HEK293 (cell line): ENCODE results near the gene MTCP1.

ENCODE experiments used
- CTCF ChIA-PET: fragments of 350-600 bp; formaldehyde crosslinking; extraction: SDS; loops from one replicate; lab custom pipeline; 2021; ENCODE audit warnings: antibody characterized with exemption; lab: Yijun Ruan, JAX
- POLR2A ChIA-PET: fragments of 300-600 bp; formaldehyde crosslinking; extraction: SDS; loops from one replicate; lab custom pipeline; 2020; ENCODE audit warnings: antibody characterized with exemption, inconsistent platforms; lab: Yijun Ruan, JAX
- H3K27ac ChIP-seq: fragments of 200-500 bp; sonication (Bioruptor generic); 2 replicates; pipeline ENCODE4 v1.5.1; 2014; ENCODE audit warnings: low read depth, low read length, control low read depth, inconsistent platforms; ENCODE audit errors: extremely low read depth
- H3K36me3 ChIP-seq, 2 experiments: fragments of 200-500 bp in 1 of 2; sonication (Bioruptor generic) in 1 of 2; 1 replicate in 1 of 2; 2 replicates in 1 of 2; pipeline ENCODE4 v1.5.1; 2014 to 2017; ENCODE audit warnings: inconsistent platforms in 2 of 2, low read length in 2 of 2; ENCODE audit not compliant: control insufficient read depth in 2 of 2, insufficient read depth in 1 of 2
- H3K4me1 ChIP-seq: fragments of 200-500 bp; sonication (Bioruptor generic); 2 replicates; pipeline ENCODE4 v1.5.1; 2014; ENCODE audit warnings: mild to moderate bottlenecking, low read length, inconsistent platforms; ENCODE audit not compliant: control insufficient read depth, insufficient read depth
- H3K4me3 ChIP-seq: 2 replicates; pipeline ENCODE4 v1.5.1; 2011; ENCODE audit warnings: low read depth, mild to moderate bottlenecking, control low read depth, low read length, moderate library complexity
- H3K9me3 ChIP-seq: fragments of 200-500 bp; sonication (Bioruptor generic); 2 replicates; pipeline ENCODE4 v1.5.1; 2014; ENCODE audit warnings: low read depth, low read length, inconsistent platforms; ENCODE audit not compliant: control insufficient read depth, insufficient read depth
- GLI4 ChIP-seq: fragments of 450-650 bp; formaldehyde crosslinking; IDR thresholded peaks from 2 replicates; pipeline ENCODE4 v1.5.1; 2016; ENCODE audit warnings: missing biosample characterization, missing genetic modification characterization
- KLF16 ChIP-seq: fragments of 450-650 bp; formaldehyde crosslinking; IDR thresholded peaks from 2 replicates; pipeline ENCODE4 v1.5.1; 2017; ENCODE audit warnings: missing biosample characterization, missing genetic modification characterization
- KLF17 ChIP-seq: fragments of 450-650 bp; formaldehyde crosslinking; IDR thresholded peaks from 2 replicates; pipeline ENCODE4 v1.5.1; 2016; ENCODE audit warnings: missing biosample characterization, missing genetic modification characterization
- KLF9 ChIP-seq: fragments of 450-650 bp; formaldehyde crosslinking; IDR thresholded peaks from 2 replicates; pipeline ENCODE4 v1.5.1; 2016; ENCODE audit warnings: missing biosample characterization, missing genetic modification characterization, low read depth
- OSR2 ChIP-seq: fragments of 450-650 bp; formaldehyde crosslinking; IDR thresholded peaks from 2 replicates; pipeline ENCODE4 v1.5.1; 2016; ENCODE audit warnings: missing biosample characterization, missing genetic modification characterization
- PRDM10 ChIP-seq: fragments of 450-650 bp; formaldehyde crosslinking; IDR thresholded peaks from 2 replicates; pipeline ENCODE4 v1.5.1; 2016; ENCODE audit warnings: missing biosample characterization, missing genetic modification characterization
- ZBTB10 ChIP-seq: fragments of 450-650 bp; formaldehyde crosslinking; IDR thresholded peaks from 2 replicates; pipeline ENCODE4 v1.5.1; 2016; ENCODE audit warnings: missing biosample characterization, missing genetic modification characterization
- ZBTB11 ChIP-seq: fragments of 450-650 bp; formaldehyde crosslinking; conservative IDR thresholded peaks from 2 replicates; pipeline ENCODE4 v1.5.1; 2016; ENCODE audit warnings: low read depth, missing biosample characterization, missing genetic modification characterization
- ZFP41 ChIP-seq: fragments of 450-650 bp; formaldehyde crosslinking; IDR thresholded peaks from 2 replicates; pipeline ENCODE4 v1.5.1; 2016; ENCODE audit warnings: missing biosample characterization, missing genetic modification characterization, borderline replicate concordance
- ZNF174 ChIP-seq: fragments of 450-650 bp; formaldehyde crosslinking; IDR thresholded peaks from 2 replicates; pipeline ENCODE4 v1.5.0; 2017; ENCODE audit warnings: missing biosample characterization, mild to moderate bottlenecking, missing genetic modification characterization
- ZNF341 ChIP-seq: fragments of 450-650 bp; formaldehyde crosslinking; IDR thresholded peaks from 2 replicates; pipeline ENCODE4; 2016; ENCODE audit warnings: low read depth, missing biosample characterization, missing genetic modification characterization
- ZNF423 ChIP-seq: fragments of 450-650 bp; formaldehyde crosslinking; IDR thresholded peaks from 2 replicates; pipeline ENCODE4 v1.5.1; 2016; ENCODE audit warnings: missing biosample characterization, missing genetic modification characterization
- ZNF521 ChIP-seq: fragments of 450-650 bp; formaldehyde crosslinking; IDR thresholded peaks from 2 replicates; pipeline ENCODE4 v1.5.1; 2017; ENCODE audit warnings: missing biosample characterization, mild to moderate bottlenecking, missing genetic modification characterization
- ZNF621 ChIP-seq: fragments of 450-650 bp; formaldehyde crosslinking; IDR thresholded peaks from 2 replicates; pipeline ENCODE4 v1.5.1; 2017; ENCODE audit warnings: missing biosample characterization, missing genetic modification characterization
- ZNF658 ChIP-seq: fragments of 450-650 bp; formaldehyde crosslinking; IDR thresholded peaks from 2 replicates; pipeline ENCODE4; 2016; ENCODE audit warnings: missing biosample characterization, missing genetic modification characterization
- ZNF768 ChIP-seq: fragments of 450-650 bp; formaldehyde crosslinking; IDR thresholded peaks from 2 replicates; pipeline ENCODE4 v1.5.1; 2018; ENCODE audit warnings: missing biosample characterization, mild to moderate bottlenecking, missing genetic modification characterization
- ZNF776 ChIP-seq: fragments of 450-650 bp; formaldehyde crosslinking; IDR thresholded peaks from 2 replicates; pipeline ENCODE4 v1.5.0; 2017; ENCODE audit warnings: missing biosample characterization, missing genetic modification characterization, borderline replicate concordance
- ZNF837 ChIP-seq: fragments of 450-650 bp; formaldehyde crosslinking; IDR thresholded peaks from 2 replicates; pipeline ENCODE4 v1.5.1; 2016; ENCODE audit warnings: missing biosample characterization, missing genetic modification characterization
- ZSCAN4 ChIP-seq: fragments of 450-650 bp; formaldehyde crosslinking; IDR thresholded peaks from 2 replicates; pipeline ENCODE4 v1.5.1; 2017; ENCODE audit warnings: missing biosample characterization, missing genetic modification characterization

MTCP1 gene

GRCh38 chrX:155053656-155054055 lies 17.3 kb downstream of the MTCP1 start:
- Histone ChIP-seq H3K4me1 (no peaks in the 10 kb centered on the region), H3K4me3 (no peak overlapping the region), H3K9me3 (no peaks in the 10 kb centered on the region), H3K27ac (no peak overlapping the region), H3K36me3 (peaks cover 0 to 18% of the 10 kb centered on the region in 2 experiments; a peak in 2 of 3 replicates)
- POLR2A ChIA-PET, result no interaction called here
- CTCF ChIA-PET, result interaction anchor here (0.5 to 1.0 kb wide), 2 partner anchors 135 to 209 kb away, joined by 3 to 4 read pairs; no protein-coding TSS in a partner anchor
- no peak for TF ChIP-seq ZBTB10 (tag by site-specific recombination)
- TF ChIP-seq GLI4 (tag by site-specific recombination), result no peak
- no peak for TF ChIP-seq ZNF621 (tag by site-specific recombination)
- no peak for TF ChIP-seq ZNF521 (tag by site-specific recombination)
- no peak for TF ChIP-seq ZNF423
- no peak for TF ChIP-seq KLF16 (tag by site-specific recombination)
- TF ChIP-seq, all 188 proteins: peak for 0

- H3K36me3 ChIP-seq, result peaks cover 0 to 18% of the 10 kb centered on the region in 2 experiments; a peak in 2 of 3 replicates
- H3K4me3 ChIP-seq, result no peak overlapping the region
- no peak overlapping the region for H3K27ac ChIP-seq
- ChIA-PET POLR2A (no interaction called here), CTCF (interaction anchor here (1.5 kb wide), 1 partner anchor 135 kb away, joined by 6 read pairs; no protein-coding TSS in a partner anchor)
- H3K4me1 ChIP-seq, result no peaks in the 10 kb centered on the region
- H3K9me3 ChIP-seq, result no peaks in the 10 kb centered on the region
- TF ChIP-seq ZNF776 (tag by site-specific recombination) (no peak), ZNF174 (tag by site-specific recombination) (no peak), ZNF658 (tag by site-specific recombination) (no peak), KLF9 (tag by site-specific recombination) (no peak), PRDM10 (tag by site-specific recombination) (no peak), ZFP41 (tag by site-specific recombination) (no peak), KLF17 (tag by site-specific recombination) (no peak), ZBTB11 (tag by site-specific recombination) (no peak), ZNF837 (tag by site-specific recombination) (no peak), ZNF341 (no peak), ZNF768 (tag by site-specific recombination) (no peak), ZSCAN4 (tag by site-specific recombination) (no peak), OSR2 (tag by site-specific recombination) (no peak)
Observed at GRCh38 chrX:155052738-155053498, 18.0 kb downstream of the MTCP1 start.
